GM19023 (cell line): ENCODE data around the gene SIN3B.

ENCODE experiments used
- ATAC-seq: cut with Tn5 transposase; IDR thresholded peaks from one replicate; pipeline ENCODE4 v1.9.1; 2021; ENCODE audit warnings: mild to moderate bottlenecking, moderate library complexity; ENCODE audit not compliant: unreplicated experiment

The SIN3B gene

GRCh38 chr19:16908759-16909158 lies 79.6 kb downstream of the SIN3B start:
- no peak for ATAC-seq

DNA sequence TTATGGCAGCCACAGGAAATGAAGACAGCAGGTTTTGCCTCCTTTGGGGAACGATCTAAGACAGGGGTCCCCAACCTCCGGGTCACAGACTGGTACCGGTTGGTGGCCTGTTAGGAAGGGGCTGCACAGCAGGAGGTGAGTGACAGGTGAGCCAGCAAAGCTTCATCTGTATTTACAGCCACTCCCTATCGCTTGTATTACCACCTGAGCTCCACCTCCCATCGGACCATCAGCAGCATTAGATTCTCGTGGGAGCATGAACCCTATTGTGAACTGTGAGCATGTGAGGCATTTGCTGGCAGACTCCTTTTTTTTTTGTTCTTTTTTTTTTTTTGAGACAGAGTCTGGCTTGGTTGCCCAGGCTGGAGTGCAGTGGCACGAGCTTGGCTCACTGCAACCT lies 81.8 kb downstream of the SIN3B start:
- ATAC-seq: no peak

DNA sequence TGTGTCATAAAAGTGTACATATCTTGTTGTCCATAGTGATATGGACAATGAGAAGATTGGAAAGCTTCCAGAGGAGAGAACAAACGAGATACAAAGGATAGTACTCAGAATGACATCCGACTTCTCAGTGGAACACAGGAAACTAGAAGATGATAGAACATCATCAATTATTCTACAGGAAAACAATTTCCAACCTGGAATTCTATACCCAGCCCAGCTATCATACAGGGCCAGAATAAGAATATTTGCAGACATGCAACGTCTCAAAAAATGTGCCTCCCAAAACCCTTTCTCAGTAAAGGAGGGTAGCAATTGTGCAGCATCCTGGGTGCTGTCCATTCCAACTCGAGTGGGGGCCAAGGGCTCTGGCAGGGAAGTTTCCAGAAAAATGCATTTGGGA lies 83.6 kb downstream of the SIN3B start:
- ATAC-seq: no peak

GRCh38 chr19:16914421-16914820 lies 85.2 kb downstream of the SIN3B start:
- no peak for ATAC-seq

DNA sequence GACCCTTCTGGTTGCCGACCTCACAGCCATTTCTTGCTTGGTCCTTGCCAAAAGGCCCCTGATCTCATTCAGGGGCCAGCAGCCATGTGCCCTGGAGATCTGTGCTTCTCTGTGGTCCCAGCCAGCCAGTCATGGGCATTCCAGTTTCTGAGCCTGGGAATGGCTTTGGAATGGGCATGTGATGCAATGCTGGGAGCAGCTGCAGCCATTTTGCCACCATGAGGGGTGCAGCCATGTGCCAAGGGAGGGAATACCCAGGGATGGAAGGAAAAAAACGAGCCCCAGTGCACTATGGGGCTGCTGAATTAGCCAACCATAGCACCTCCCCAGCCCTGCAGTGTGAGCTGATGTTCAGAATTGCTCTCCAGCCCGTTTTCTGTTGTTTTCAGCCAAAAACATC lies 85.9 kb downstream of the SIN3B start:
- ATAC-seq: no peak

- ATAC-seq: no peak
Measured at GRCh38 chr19:16915734-16916133, 86.5 kb downstream of the SIN3B start.

GRCh38 chr19:16917401-16917800 lies 88.2 kb downstream of the SIN3B start:
- no peak for ATAC-seq

- no peak for ATAC-seq
Measured at GRCh38 chr19:16919496-16919895, 90.3 kb downstream of the SIN3B start.

- no peak for ATAC-seq
Measured at GRCh38 chr19:16920816-16921529, 91.8 kb downstream of the SIN3B start.

- no peak for ATAC-seq
Measured at GRCh38 chr19:16921766-16922591, 92.8 kb downstream of the SIN3B start.

DNA sequence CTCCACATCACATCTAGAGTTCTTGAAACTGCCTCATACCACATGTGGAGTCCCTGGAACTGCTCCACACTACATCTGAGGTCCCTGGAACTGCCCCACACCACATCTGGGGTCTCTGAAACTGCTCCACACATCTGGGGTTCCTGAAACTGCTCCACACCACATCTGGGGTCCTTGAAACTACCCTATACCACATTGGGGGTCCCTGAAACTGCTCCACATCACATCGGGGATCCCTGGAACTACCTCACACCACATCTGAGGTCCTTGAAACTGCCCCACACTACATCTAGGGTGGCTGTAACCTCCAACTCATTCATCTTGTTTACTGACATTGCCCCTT lies 93.4 kb downstream of the SIN3B start:
- ATAC-seq: no peak

DNA sequence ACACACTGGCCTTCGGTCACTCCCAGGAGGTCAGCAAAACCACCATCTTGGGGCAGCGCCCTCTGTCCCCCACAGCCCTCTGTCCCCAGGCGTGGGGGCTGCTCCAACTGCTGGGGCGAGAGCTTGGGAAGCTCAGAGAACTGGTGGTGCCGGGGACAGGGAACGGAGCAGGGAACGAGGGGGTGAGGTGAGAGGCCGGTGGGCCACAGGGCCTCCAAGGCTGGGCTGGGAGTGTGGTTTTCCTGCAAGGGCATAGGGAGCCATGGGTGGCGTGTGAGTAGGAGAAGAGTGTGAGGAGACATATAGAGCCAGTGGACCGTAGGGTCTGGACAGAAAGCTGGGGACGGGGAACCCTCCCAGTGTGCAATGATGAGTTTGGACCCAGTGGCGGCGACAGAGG lies 93.8 kb downstream of the SIN3B start:
- ATAC-seq: no peak

GRCh38 chr19:16927883-16928282 lies 98.7 kb downstream of the SIN3B start:
- ATAC-seq: no peak

DNA sequence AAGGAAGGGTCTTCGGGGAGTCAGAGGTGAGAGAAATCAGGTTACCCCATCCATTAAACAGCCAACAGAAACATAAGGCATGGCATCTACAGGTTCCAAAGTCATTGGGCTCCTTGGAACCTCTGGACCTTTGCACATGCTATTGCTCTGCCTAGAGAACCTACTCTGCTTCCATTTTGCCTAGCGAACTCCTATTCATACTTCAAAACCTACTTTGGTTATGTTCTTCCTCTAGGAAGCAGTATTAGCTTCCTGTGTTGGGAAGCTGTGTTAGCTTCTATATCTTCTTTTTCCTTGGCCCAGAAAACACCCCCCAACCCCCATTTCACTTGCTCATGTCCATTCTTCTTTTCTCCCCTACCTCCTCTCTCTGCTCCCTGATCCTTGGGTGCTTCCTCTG lies 99.2 kb downstream of the SIN3B start:
- no peak for ATAC-seq

GRCh38 chr19:16928916-16929315 lies 99.7 kb downstream of the SIN3B start:
- no peak for ATAC-seq
